Measurements from ENCODE around the gene DLG5.

Gene DLG5

GRCh38 chr10:77892761-77893160 is 33.8 kb downstream of the DLG5 start:
- Histone ChIP-seq H3K4me3 (ENCODE audit: low read depth, low read length) (no peak overlapping the region), H3K27me3 (ENCODE audit: insufficient read depth, low read depth, severe bottlenecking) (no peaks in the 10 kb centered on the region), H3K27ac (no peak overlapping the region), H3K9me3 (ENCODE audit: severe bottlenecking) (no peaks in the 10 kb centered on the region), H3K36me3 (no peaks in the 10 kb centered on the region)
- DNase-seq = no peak
- no peak for TF ChIP-seq CTCF (IDR thresholded peaks at IDR 0.05; ENCODE audit: low read depth, low read length)

- H3K27me3 ChIP-seq (ENCODE audit: insufficient read depth, low read depth, severe bottlenecking) = no peaks in the 10 kb centered on the region
- DNase-seq = no peak
- H3K36me3 ChIP-seq = peaks cover under 1% of the 10 kb centered on the region; the same call in 1 of the 2 replicates
- peak overlapping the region; percentile 71 for H3K27ac ChIP-seq
- no peak for TF ChIP-seq CTCF (IDR thresholded peaks at IDR 0.05; ENCODE audit: low read depth, low read length)
- H3K9me3 ChIP-seq (ENCODE audit: severe bottlenecking) = no peaks in the 10 kb centered on the region
- no peak overlapping the region for H3K4me3 ChIP-seq (ENCODE audit: low read depth, low read length)
Measured at GRCh38 chr10:77892021-77892739, 34.4 kb downstream of the DLG5 start.

- Histone ChIP-seq H3K27ac (peak overlapping the region; percentile 71), H3K36me3 (peaks cover 11% of the 10 kb centered on the region), H3K9me3 (ENCODE audit: severe bottlenecking) (peaks cover 4% of the 10 kb centered on the region), H3K27me3 (ENCODE audit: insufficient read depth, low read depth, severe bottlenecking) (no peaks in the 10 kb centered on the region), H3K4me3 (ENCODE audit: low read depth, low read length) (no peak overlapping the region)
- peak; percentile 78 for TF ChIP-seq CTCF (IDR thresholded peaks at IDR 0.05; ENCODE audit: low read depth, low read length)
- DNase-seq = peak; percentile 36
Measured at GRCh38 chr10:77890097-77890496, 36.5 kb downstream of the DLG5 start.

GRCh38 chr10:77889277-77889903 is 37.2 kb downstream of the DLG5 start:
- Histone ChIP-seq H3K9me3 (ENCODE audit: severe bottlenecking) (peaks cover 4% of the 10 kb centered on the region), H3K4me3 (ENCODE audit: low read depth, low read length) (no peak overlapping the region), H3K27me3 (ENCODE audit: insufficient read depth, low read depth, severe bottlenecking) (no peaks in the 10 kb centered on the region), H3K27ac (peak overlapping the region; percentile 71), H3K36me3 (peaks cover 16% of the 10 kb centered on the region)
- no peak for TF ChIP-seq CTCF (IDR thresholded peaks at IDR 0.05; ENCODE audit: low read depth, low read length)
- peak; percentile 87 for DNase-seq

- DNase-seq = no peak
Measured at GRCh38 chr10:77888356-77888703, 38.2 kb downstream of the DLG5 start.

More at GRCh38 chr10:77888356-77888703, 38.2 kb downstream of the DLG5 start:
- H3K4me3 ChIP-seq (ENCODE audit: low read depth, low read length) = no peak overlapping the region
- H3K27ac ChIP-seq = no peak overlapping the region; the same call in 1 of the 2 replicates
- H3K9me3 ChIP-seq (ENCODE audit: severe bottlenecking) = peaks cover 4% of the 10 kb centered on the region
- H3K27me3 ChIP-seq (ENCODE audit: insufficient read depth, low read depth, severe bottlenecking) = no peaks in the 10 kb centered on the region
- H3K36me3 ChIP-seq = peaks cover 18% of the 10 kb centered on the region
- TF ChIP-seq CTCF (IDR thresholded peaks at IDR 0.05; ENCODE audit: low read depth, low read length) = no peak

Measured in WERI-Rb-1 (cell line).